Measurements from ENCODE around the gene CD180. TPM values are rescaled to one million over a fixed set of nuclear protein-coding genes. Genes with fewer than 3 reads are reported as not detected.

CD180 gene
- total RNA-seq, 1 donor from 2014 or later: 1.0 TPM

- H3K27me3 ChIP-seq (ENCODE audit: control insufficient read depth in 3 of 3, insufficient read depth in 3 of 3, low read length in 3 of 3): no peaks in the 10 kb centered on the region
- H3K4me3 ChIP-seq (ENCODE audit: low read length in 3 of 3): no peak overlapping the region
- H3K27ac ChIP-seq (ENCODE audit: low read depth, low read length): no peak overlapping the region
- H3K36me3 ChIP-seq (ENCODE audit: control insufficient read depth in 3 of 3, insufficient read depth in 3 of 3, low read length in 3 of 3): no peaks in the 10 kb centered on the region
- no peak overlapping the region for H3K9ac ChIP-seq (ENCODE audit: low read depth in 1 of 3, low read length in 3 of 3)
- peaks cover 2 to 6% (median 4%) of the 10 kb centered on the region in 3 donors for H3K4me1 ChIP-seq (ENCODE audit: control insufficient read depth in 3 of 3, insufficient read depth in 3 of 3, low read length in 3 of 3)
- H3K9me3 ChIP-seq (ENCODE audit: control insufficient read depth in 3 of 3, low read length in 3 of 3): peaks cover 0 to 3% (median 0%) of the 10 kb centered on the region in 3 donors
Measured at GRCh38 chr5:67202828-67203227, 6.2 kb upstream of the CD180 start.

- Histone ChIP-seq H3K9me3 (ENCODE audit: control insufficient read depth in 3 of 3, low read length in 3 of 3) (peaks cover 0 to 3% (median 0%) of the 10 kb centered on the region in 3 donors), H3K36me3 (ENCODE audit: control insufficient read depth in 3 of 3, insufficient read depth in 3 of 3, low read length in 3 of 3) (no peaks in the 10 kb centered on the region), H3K4me1 (ENCODE audit: control insufficient read depth in 3 of 3, insufficient read depth in 3 of 3, low read length in 3 of 3) (peaks cover 1 to 6% (median 4%) of the 10 kb centered on the region in 3 donors), H3K4me3 (ENCODE audit: low read length in 3 of 3) (no peak overlapping the region), H3K27ac (ENCODE audit: low read depth, low read length) (no peak overlapping the region), H3K9ac (ENCODE audit: low read depth in 1 of 3, low read length in 3 of 3) (no peak overlapping the region), H3K27me3 (ENCODE audit: control insufficient read depth in 3 of 3, insufficient read depth in 3 of 3, low read length in 3 of 3) (no peaks in the 10 kb centered on the region)
Measured at GRCh38 chr5:67201897-67202549, 5.4 kb upstream of the CD180 start.

GRCh38 chr5:67200809-67201562 lies 4.4 kb upstream of the CD180 start:
- peaks cover 0 to 6% (median 4%) of the 10 kb centered on the region in 3 donors for H3K4me1 ChIP-seq (ENCODE audit: control insufficient read depth in 3 of 3, insufficient read depth in 3 of 3, low read length in 3 of 3)
- no peak overlapping the region for H3K27ac ChIP-seq (ENCODE audit: low read depth, low read length)
- H3K36me3 ChIP-seq (ENCODE audit: control insufficient read depth in 3 of 3, insufficient read depth in 3 of 3, low read length in 3 of 3): no peaks in the 10 kb centered on the region
- H3K4me3 ChIP-seq (ENCODE audit: low read length in 3 of 3): no peak overlapping the region
- H3K27me3 ChIP-seq (ENCODE audit: control insufficient read depth in 3 of 3, insufficient read depth in 3 of 3, low read length in 3 of 3): no peaks in the 10 kb centered on the region
- H3K9me3 ChIP-seq (ENCODE audit: control insufficient read depth in 3 of 3, low read length in 3 of 3): peaks cover 0 to 3% (median 0%) of the 10 kb centered on the region in 3 donors
- no peak overlapping the region for H3K9ac ChIP-seq (ENCODE audit: low read depth in 1 of 3, low read length in 3 of 3)

GRCh38 chr5:67199859-67200258 lies 3.3 kb upstream of the CD180 start:
- H3K27me3 ChIP-seq (ENCODE audit: control insufficient read depth in 3 of 3, insufficient read depth in 3 of 3, low read length in 3 of 3): no peaks in the 10 kb centered on the region
- H3K27ac ChIP-seq (ENCODE audit: low read depth, low read length): no peak overlapping the region
- no peaks in the 10 kb centered on the region for H3K36me3 ChIP-seq (ENCODE audit: control insufficient read depth in 3 of 3, insufficient read depth in 3 of 3, low read length in 3 of 3)
- H3K4me3 ChIP-seq (ENCODE audit: low read length in 3 of 3): no peak overlapping the region
- peaks cover 0 to 3% (median 0%) of the 10 kb centered on the region in 3 donors for H3K9me3 ChIP-seq (ENCODE audit: control insufficient read depth in 3 of 3, low read length in 3 of 3)
- H3K9ac ChIP-seq (ENCODE audit: low read depth in 1 of 3, low read length in 3 of 3): no peak overlapping the region
- H3K4me1 ChIP-seq (ENCODE audit: control insufficient read depth in 3 of 3, insufficient read depth in 3 of 3, low read length in 3 of 3): peaks cover 0 to 6% (median 4%) of the 10 kb centered on the region in 3 donors

- peaks cover 0 to 3% (median 0%) of the 10 kb centered on the region in 3 donors for H3K9me3 ChIP-seq (ENCODE audit: control insufficient read depth in 3 of 3, low read length in 3 of 3)
- no peaks in the 10 kb centered on the region for H3K27me3 ChIP-seq (ENCODE audit: control insufficient read depth in 3 of 3, insufficient read depth in 3 of 3, low read length in 3 of 3)
- no peaks in the 10 kb centered on the region for H3K4me1 ChIP-seq (ENCODE audit: control insufficient read depth in 3 of 3, insufficient read depth in 3 of 3, low read length in 3 of 3)
- H3K36me3 ChIP-seq (ENCODE audit: control insufficient read depth in 3 of 3, insufficient read depth in 3 of 3, low read length in 3 of 3): no peaks in the 10 kb centered on the region
- H3K4me3 ChIP-seq (ENCODE audit: low read length in 3 of 3): no peak overlapping the region
- no peak overlapping the region for H3K9ac ChIP-seq (ENCODE audit: low read depth in 1 of 3, low read length in 3 of 3)
- H3K27ac ChIP-seq (ENCODE audit: low read depth, low read length): no peak overlapping the region
Measured at GRCh38 chr5:67198917-67199316, 2.3 kb upstream of the CD180 start.

GRCh38 chr5:67197536-67197935 lies 937 bp upstream of the CD180 start:
- no peak overlapping the region for H3K4me3 ChIP-seq (ENCODE audit: low read length in 3 of 3)
- H3K9me3 ChIP-seq (ENCODE audit: control insufficient read depth in 3 of 3, low read length in 3 of 3): peaks cover 0 to 3% (median 0%) of the 10 kb centered on the region in 3 donors
- H3K36me3 ChIP-seq (ENCODE audit: control insufficient read depth in 3 of 3, insufficient read depth in 3 of 3, low read length in 3 of 3): no peaks in the 10 kb centered on the region
- H3K27me3 ChIP-seq (ENCODE audit: control insufficient read depth in 3 of 3, insufficient read depth in 3 of 3, low read length in 3 of 3): no peaks in the 10 kb centered on the region
- H3K4me1 ChIP-seq (ENCODE audit: control insufficient read depth in 3 of 3, insufficient read depth in 3 of 3, low read length in 3 of 3): peaks cover 0 to 7% (median 0%) of the 10 kb centered on the region in 3 donors
- H3K9ac ChIP-seq (ENCODE audit: low read depth in 1 of 3, low read length in 3 of 3): no peak overlapping the region
- no peak overlapping the region for H3K27ac ChIP-seq (ENCODE audit: low read depth, low read length)

GRCh38 chr5:67195406-67196275 lies 958 bp downstream of the CD180 start:
- Histone ChIP-seq H3K36me3 (ENCODE audit: control insufficient read depth in 3 of 3, insufficient read depth in 3 of 3, low read length in 3 of 3) (no peaks in the 10 kb centered on the region), H3K9ac (ENCODE audit: low read depth in 1 of 3, low read length in 3 of 3) (no peak overlapping the region), H3K9me3 (ENCODE audit: control insufficient read depth in 3 of 3, low read length in 3 of 3) (no peaks in the 10 kb centered on the region), H3K27me3 (ENCODE audit: control insufficient read depth in 3 of 3, insufficient read depth in 3 of 3, low read length in 3 of 3) (no peaks in the 10 kb centered on the region), H3K4me3 (ENCODE audit: low read length in 3 of 3) (no peak overlapping the region), H3K4me1 (ENCODE audit: control insufficient read depth in 3 of 3, insufficient read depth in 3 of 3, low read length in 3 of 3) (peaks cover 0 to 7% (median 0%) of the 10 kb centered on the region in 3 donors), H3K27ac (ENCODE audit: low read depth, low read length) (no peak overlapping the region)

- H3K27ac ChIP-seq (ENCODE audit: low read depth, low read length): peak overlapping the region; percentile 56
- H3K27me3 ChIP-seq (ENCODE audit: control insufficient read depth in 3 of 3, insufficient read depth in 3 of 3, low read length in 3 of 3): no peaks in the 10 kb centered on the region
- H3K4me1 ChIP-seq (ENCODE audit: control insufficient read depth in 3 of 3, insufficient read depth in 3 of 3, low read length in 3 of 3): peaks cover 0 to 7% (median 0%) of the 10 kb centered on the region in 3 donors
- no peaks in the 10 kb centered on the region for H3K9me3 ChIP-seq (ENCODE audit: control insufficient read depth in 3 of 3, low read length in 3 of 3)
- no peak overlapping the region for H3K4me3 ChIP-seq (ENCODE audit: low read length in 3 of 3)
- no peak overlapping the region for H3K9ac ChIP-seq (ENCODE audit: low read depth in 1 of 3, low read length in 3 of 3)
- no peaks in the 10 kb centered on the region for H3K36me3 ChIP-seq (ENCODE audit: control insufficient read depth in 3 of 3, insufficient read depth in 3 of 3, low read length in 3 of 3)
Measured at GRCh38 chr5:67194166-67194565, 2.4 kb downstream of the CD180 start.

GRCh38 chr5:67193439-67193807 lies 3.2 kb downstream of the CD180 start:
- Histone ChIP-seq H3K27me3 (ENCODE audit: control insufficient read depth in 3 of 3, insufficient read depth in 3 of 3, low read length in 3 of 3) (no peaks in the 10 kb centered on the region), H3K9ac (ENCODE audit: low read depth in 1 of 3, low read length in 3 of 3) (no peak overlapping the region), H3K4me1 (ENCODE audit: control insufficient read depth in 3 of 3, insufficient read depth in 3 of 3, low read length in 3 of 3) (peaks cover 0 to 7% (median 0%) of the 10 kb centered on the region in 3 donors), H3K27ac (ENCODE audit: low read depth, low read length) (peak overlapping the region; percentile 56), H3K4me3 (ENCODE audit: low read length in 3 of 3) (no peak overlapping the region), H3K36me3 (ENCODE audit: control insufficient read depth in 3 of 3, insufficient read depth in 3 of 3, low read length in 3 of 3) (no peaks in the 10 kb centered on the region), H3K9me3 (ENCODE audit: control insufficient read depth in 3 of 3, low read length in 3 of 3) (no peaks in the 10 kb centered on the region)
